ENCODE data around the gene TLCD5.
A peak's percentile ranks its signal among the peaks of the same experiment; 100 is the strongest.

The TLCD5 gene

DNA sequence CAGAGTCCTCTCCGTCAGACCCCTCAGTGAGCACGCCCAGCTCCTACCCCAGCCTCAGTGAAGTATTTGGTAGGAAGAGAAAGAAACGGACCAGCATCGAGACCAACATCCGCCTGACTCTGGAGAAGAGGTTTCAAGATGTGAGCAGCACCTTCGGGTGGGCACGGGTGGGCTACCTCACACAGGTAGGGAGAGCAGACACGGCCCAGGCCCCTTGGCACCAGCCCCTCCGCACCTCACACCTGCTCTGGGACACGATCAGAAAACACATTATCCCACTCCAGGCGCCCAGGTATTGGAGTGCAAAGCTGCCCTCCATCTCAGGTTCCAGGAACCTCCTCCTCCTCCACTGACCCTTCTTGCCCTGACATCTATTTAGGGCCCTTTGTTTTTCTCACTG is 17.6 kb upstream of the TLCD5 start:
- H3K4me3 ChIP-seq (ENCODE audit: low read depth, low read length) = no peak overlapping the region

GRCh38 chr11:120308081-120308480 is 17.0 kb upstream of the TLCD5 start:
- no peak overlapping the region for H3K4me3 ChIP-seq (ENCODE audit: low read depth, low read length)

DNA sequence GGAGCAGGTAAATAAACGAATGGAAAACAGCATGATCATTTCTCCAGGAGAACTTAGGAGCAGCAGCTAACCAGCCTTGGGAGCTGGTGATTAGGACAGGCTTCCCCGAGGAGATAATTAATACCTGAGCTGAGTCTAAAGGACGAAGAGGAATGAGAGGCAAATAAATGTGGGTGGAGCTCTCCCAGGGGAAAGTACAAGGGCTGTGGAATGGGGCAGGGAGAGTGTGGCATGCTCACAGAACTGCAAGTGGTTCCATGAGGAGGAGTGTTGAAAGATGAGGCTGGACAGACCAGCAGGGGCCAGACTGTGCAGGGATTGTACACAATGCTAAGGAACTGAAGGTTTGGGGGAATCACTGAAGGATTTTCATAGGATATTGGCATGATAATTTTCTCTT is 14.2 kb upstream of the TLCD5 start:
- no peak overlapping the region for H3K4me3 ChIP-seq (ENCODE audit: low read depth, low read length)

DNA sequence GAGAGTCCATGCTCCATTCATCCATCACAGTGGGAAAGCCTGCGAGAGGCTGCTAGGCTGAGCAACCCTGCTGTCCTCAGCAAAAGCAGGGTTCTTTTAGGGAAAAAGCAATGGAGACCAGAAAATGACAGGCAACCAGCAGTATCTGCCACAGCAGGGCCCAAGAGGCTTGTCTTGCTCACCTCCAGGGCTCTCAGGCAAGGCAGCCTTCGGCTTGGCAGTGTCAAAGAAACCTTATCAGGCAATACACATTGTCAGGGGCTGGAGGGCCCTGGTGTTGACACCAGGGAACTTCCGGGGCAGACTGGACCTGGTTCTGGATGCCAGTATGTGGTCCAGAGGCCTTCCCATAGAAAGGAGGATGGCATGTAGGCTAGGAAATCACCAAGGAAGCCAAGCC is 10.2 kb upstream of the TLCD5 start:
- no peak overlapping the region for H3K4me3 ChIP-seq (ENCODE audit: low read depth, low read length)

DNA sequence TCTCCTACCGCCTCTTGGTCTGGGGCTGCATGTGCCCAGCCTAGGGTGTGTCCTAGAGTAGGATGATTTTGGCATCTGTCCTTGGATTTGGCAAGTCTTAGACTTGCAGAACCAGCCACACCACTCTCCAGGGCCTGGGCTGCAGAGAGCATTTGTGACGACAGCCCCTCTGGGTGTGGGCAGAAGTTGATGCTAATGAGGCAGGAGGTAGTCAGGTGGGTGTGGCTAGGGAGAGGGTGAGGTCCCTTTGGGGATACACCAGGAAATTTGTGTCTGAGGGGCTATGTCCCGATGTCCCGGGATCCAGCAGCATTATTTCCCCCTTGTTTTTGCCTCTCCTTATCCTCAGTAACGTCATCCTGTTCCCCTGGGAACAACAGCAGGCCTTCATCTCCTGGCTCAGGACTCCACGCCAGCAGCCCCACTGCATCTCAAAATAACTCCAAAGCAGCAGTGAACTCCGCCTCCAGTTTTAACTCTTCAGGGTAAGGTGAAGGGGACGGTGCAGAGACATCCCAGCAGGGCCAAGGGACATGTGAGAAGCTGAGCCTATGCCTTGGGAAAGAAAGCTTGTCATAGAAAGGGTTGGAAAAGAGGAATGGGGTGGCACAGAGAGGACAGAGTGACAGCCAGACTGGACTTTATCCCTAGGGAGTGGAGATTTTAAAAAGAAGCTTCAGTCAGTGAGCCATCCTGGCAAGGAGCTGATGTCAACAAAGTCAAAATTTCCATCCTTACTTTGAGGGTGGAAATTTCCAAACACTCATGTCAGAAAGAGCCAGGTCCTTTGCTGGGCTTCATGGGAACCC is 8.0 kb upstream of the TLCD5 start:
- H3K4me3 ChIP-seq (ENCODE audit: low read depth, low read length) = no peak overlapping the region

- H3K4me3 ChIP-seq (ENCODE audit: low read depth, low read length) = no peak overlapping the region
Measured at GRCh38 chr11:120317689-120318480, 7.2 kb upstream of the TLCD5 start.

DNA sequence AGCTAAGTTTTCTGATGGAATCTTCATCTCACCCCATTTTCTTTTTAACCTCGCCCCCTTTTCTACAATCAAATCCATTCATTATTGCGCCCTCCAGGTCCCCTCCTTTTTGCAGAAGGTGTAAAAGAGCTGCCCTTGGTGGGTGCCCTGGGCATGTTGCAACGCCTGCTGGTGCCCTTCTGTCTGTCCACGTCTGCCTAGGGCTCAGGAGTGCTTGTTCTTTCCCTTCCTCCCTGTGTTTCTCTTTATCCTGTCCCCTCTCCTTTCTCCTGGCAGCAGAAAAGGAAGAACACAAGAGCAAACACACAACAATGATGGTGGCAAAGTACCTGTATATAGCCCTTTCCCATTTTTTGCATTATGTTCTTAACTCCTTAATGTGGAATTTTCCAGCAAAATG is 6.2 kb upstream of the TLCD5 start:
- no peak overlapping the region for H3K4me3 ChIP-seq (ENCODE audit: low read depth, low read length)

DNA sequence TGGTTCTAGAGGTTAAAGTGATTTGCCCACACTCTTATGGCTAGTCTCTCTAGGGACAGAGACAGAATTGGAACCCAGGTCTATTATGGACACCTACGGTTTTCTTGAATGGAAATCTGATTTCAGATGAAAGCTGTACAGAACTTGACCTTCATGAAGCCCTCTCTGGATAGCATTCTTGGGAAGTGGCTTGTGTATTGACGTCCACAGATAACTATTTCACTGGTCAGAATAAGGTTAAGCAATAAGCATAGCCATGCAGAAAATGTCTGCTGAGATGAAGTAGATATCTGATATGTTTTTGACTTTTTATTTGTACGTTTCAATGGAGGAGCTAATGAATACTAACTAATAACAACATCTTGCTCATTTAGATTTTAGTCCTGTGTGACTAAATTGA is 1.1 kb downstream of the TLCD5 start:
- H3K4me3 ChIP-seq (ENCODE audit: low read depth, low read length) = peak overlapping the region; percentile 66

- H3K4me3 ChIP-seq (ENCODE audit: low read depth, low read length) = no peak overlapping the region
Measured at GRCh38 chr11:120326845-120327281, 1.8 kb downstream of the TLCD5 start.

GRCh38 chr11:120327311-120327710 is 2.2 kb downstream of the TLCD5 start:
- H3K4me3 ChIP-seq (ENCODE audit: low read depth, low read length) = no peak overlapping the region

DNA sequence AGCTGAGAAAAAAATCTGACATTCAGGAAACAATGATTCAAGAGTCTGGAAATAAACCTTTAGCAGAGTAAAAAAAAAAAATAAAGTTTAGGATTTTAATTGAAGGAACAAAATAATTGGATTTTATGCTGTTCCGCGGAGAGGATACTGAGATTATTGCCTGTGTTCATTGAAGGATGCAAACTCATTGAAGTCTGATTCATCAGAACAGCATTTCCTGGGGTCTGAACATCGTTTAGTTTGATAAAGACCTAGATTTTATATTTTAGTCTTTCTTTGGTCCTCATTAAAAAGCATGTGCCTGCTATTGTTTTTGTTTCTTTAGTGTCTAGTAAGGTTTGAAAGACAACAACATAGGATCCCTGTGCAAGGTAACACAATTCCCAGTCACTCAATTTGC is 4.5 kb downstream of the TLCD5 start:
- H3K4me3 ChIP-seq (ENCODE audit: low read depth, low read length) = no peak overlapping the region

DNA sequence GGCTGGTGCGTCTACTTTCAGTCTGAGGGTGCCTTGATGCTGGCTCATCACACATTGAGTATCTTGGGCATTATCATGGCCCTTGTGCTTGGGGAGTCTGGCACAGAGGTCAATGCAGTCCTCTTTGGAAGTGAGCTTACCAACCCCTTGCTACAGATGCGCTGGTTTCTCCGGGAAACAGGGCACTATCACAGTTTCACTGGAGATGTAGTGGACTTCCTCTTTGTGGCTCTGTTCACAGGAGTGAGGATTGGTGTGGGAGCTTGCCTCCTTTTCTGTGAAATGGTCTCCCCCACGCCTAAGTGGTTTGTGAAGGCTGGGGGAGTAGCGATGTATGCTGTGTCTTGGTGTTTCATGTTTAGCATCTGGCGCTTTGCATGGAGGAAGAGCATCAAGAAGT is 4.9 kb downstream of the TLCD5 start:
- no peak overlapping the region for H3K4me3 ChIP-seq (ENCODE audit: low read depth, low read length)

GRCh38 chr11:120331301-120331996 is 6.3 kb downstream of the TLCD5 start:
- H3K4me3 ChIP-seq (ENCODE audit: low read depth, low read length) = no peak overlapping the region

GRCh38 chr11:120332822-120333716 is 8.0 kb downstream of the TLCD5 start:
- H3K4me3 ChIP-seq (ENCODE audit: low read depth, low read length) = no peak overlapping the region

GRCh38 chr11:120333801-120334200 is 8.7 kb downstream of the TLCD5 start:
- no peak overlapping the region for H3K4me3 ChIP-seq (ENCODE audit: low read depth, low read length)

DNA sequence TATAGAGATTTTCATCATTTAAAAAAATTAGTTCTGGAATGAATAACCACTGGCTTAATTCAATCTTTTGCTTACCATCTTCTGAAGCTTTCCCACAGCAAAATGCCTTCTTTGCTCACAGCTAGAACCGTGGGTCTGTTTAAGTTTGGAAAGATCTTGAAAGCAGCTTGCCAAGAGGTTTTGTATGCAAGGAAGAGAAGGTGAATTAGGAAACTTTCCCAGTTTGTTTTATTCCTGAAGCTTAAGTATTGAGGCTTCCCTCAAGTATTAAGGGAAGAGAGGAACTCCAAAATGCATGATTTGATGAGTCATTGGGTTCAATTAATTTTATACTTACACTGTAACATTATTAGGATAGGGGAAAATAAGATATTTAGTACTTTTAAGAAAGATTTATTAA is 9.2 kb downstream of the TLCD5 start:
- H3K4me3 ChIP-seq (ENCODE audit: low read depth, low read length) = no peak overlapping the region

DNA sequence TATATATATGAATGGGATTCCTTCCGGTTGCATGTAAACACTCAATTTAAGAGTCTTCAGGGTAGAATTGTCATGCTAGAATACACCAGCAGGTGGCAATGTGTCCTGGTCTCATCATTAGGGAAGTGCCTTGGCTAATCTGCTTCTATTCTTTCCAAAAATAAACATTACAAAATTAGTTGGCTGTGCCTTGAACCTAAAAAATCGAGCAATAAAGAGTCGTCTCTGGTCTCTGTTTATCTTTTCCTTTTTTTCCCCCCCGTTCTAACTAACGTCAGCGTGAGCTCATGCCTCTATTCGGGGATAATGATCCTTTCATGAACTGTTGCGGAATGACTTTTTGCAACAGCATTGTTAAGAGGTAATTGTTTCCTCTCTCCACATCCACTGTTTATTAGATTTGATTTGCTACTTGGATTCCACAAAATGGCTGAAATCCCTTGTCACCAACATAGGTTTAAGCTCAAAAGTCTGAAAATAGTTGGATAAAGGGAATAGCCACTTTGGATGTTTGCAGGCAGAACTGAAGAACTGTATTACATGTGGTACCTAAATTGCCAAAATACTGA is 9.9 kb downstream of the TLCD5 start:
- peak overlapping the region; percentile 67 for H3K4me3 ChIP-seq (ENCODE audit: low read depth, low read length)

- peak overlapping the region; percentile 67 for H3K4me3 ChIP-seq (ENCODE audit: low read depth, low read length)
Measured at GRCh38 chr11:120335556-120335907, 10.4 kb downstream of the TLCD5 start.

- H3K4me3 ChIP-seq (ENCODE audit: low read depth, low read length) = peak within 1 kb of the TSS; percentile 67
Measured at GRCh38 chr11:120335908-120336640, 11.0 kb downstream of the TLCD5 start, which contains the start of gene ARHGEF12. Gene ARHGEF12 (plus strand): TSS chr11:120336413. CDS start chr11:120337244, 831 bp downstream.
